ENCODE data around the gene PSAP. TPM values are rescaled to one million over a fixed set of nuclear protein-coding genes. Genes with fewer than 3 reads are reported as not detected.

The PSAP gene
- total RNA-seq, 1 experiment from 2014 or later, result 397 TPM

DNA sequence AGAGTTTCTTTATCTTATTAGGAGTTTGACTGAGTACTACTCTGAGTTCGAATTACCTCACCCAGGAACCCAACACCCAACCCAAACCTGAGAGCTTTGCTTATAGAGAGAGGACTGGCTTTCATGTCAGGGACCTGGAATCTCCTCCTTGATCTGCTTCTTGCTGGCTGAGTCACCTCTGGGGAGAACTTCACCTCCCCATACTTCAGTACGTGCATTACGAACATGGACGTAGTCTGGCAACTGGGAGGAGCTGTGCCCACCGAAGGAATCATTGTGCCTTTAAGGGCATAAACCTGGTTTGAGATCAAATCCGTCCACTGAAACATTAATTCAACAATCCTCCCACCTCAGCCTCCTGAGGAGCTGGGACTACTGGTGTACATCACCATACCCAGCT is 12.2 kb upstream of the PSAP start (continued):
- TF ChIP-seq, protein P1, sequence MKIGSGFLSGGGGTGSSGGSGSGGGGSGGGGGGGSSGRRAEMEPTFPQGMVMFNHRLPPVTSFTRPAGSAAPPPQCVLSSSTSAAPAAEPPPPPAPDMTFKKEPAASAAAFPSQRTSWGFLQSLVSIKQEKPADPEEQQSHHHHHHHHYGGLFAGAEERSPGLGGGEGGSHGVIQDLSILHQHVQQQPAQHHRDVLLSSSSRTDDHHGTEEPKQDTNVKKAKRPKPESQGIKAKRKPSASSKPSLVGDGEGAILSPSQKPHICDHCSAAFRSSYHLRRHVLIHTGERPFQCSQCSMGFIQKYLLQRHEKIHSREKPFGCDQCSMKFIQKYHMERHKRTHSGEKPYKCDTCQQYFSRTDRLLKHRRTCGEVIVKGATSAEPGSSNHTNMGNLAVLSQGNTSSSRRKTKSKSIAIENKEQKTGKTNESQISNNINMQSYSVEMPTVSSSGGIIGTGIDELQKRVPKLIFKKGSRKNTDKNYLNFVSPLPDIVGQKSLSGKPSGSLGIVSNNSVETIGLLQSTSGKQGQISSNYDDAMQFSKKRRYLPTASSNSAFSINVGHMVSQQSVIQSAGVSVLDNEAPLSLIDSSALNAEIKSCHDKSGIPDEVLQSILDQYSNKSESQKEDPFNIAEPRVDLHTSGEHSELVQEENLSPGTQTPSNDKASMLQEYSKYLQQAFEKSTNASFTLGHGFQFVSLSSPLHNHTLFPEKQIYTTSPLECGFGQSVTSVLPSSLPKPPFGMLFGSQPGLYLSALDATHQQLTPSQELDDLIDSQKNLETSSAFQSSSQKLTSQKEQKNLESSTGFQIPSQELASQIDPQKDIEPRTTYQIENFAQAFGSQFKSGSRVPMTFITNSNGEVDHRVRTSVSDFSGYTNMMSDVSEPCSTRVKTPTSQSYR (CRISPR knock-in tag; IDR thresholded peaks at IDR 0.05), result no peak

DNA sequence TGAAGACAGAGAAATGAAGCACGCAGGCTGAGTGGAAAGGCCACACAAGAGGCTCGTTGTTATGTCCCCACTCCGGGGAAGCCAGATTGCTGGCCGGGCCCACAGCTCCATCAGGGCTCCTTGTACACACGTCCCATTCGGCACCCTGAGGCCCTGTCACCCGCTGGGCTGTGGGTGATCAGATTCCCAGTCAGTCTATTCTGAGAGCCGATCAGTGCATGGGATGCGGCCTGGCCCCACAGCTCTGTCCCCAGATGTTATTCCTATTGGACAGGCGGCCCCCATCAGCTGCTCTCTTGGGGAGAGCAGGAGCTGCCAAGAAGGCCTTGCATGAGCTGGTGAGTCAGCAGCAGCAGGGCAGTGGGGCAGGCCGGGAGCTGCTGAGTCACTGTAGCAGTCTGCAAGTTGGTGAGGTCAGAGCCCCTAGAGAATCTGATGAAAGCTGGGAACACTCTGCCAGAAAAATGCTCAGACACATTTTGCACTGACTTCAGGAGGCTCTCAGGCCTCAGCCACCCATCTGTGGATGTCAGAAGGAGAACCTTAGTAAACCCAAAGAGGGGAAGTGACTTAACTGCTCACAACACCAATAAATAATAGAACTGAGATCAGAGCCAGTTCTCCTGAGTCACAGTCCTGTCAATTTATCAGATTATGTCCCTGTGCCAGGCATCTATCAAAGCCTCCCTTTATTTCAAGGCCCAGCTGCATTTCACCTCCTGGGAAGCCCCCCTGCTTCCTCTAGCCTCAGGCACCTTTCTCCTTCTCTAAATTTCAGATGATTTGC is 9.4 kb upstream of the PSAP start:
- Mint-ChIP-seq H3K9me3 (no peaks in the 10 kb centered on the region), H3K4me1 (peaks cover 14% of the 10 kb centered on the region), H3K27ac (peak overlapping the region; percentile 93; the same call in 1 of the 2 replicates), H3K4me3 (no peak overlapping the region), H3K27me3 (ENCODE audit: low read depth) (no peaks in the 10 kb centered on the region), H3K36me3 (no peaks in the 10 kb centered on the region)
- CTCF ChIA-PET, result interaction anchor here (1.0 to 2.5 kb wide), 3 partner anchors 9 to 36 kb away, joined by 4 to 16 read pairs (median 8); partner anchors contain the start of gene PSAP
- ATAC-seq (peak; percentile 95), DNase-seq (ENCODE audit: low spot score) (peak; percentile 71)
- POLR2A ChIA-PET, result interaction anchor here (1.6 kb wide), 1 partner anchor 10 kb away, joined by 12 read pairs; the partner anchor contains the start of gene PSAP
- TF ChIP-seq JUN (CRISPR knock-in tag; IDR thresholded peaks at IDR 0.05) (no peak), GABPB1 (CRISPR knock-in tag; IDR thresholded peaks at IDR 0.05) (peak; percentile 85), NFE2L1 (CRISPR knock-in tag; IDR thresholded peaks at IDR 0.05) (peak; percentile 82; the same call in 1 of the 2 replicates), ATF1 (CRISPR knock-in tag; IDR thresholded peaks at IDR 0.05) (no peak)
- TF ChIP-seq, protein P2, sequence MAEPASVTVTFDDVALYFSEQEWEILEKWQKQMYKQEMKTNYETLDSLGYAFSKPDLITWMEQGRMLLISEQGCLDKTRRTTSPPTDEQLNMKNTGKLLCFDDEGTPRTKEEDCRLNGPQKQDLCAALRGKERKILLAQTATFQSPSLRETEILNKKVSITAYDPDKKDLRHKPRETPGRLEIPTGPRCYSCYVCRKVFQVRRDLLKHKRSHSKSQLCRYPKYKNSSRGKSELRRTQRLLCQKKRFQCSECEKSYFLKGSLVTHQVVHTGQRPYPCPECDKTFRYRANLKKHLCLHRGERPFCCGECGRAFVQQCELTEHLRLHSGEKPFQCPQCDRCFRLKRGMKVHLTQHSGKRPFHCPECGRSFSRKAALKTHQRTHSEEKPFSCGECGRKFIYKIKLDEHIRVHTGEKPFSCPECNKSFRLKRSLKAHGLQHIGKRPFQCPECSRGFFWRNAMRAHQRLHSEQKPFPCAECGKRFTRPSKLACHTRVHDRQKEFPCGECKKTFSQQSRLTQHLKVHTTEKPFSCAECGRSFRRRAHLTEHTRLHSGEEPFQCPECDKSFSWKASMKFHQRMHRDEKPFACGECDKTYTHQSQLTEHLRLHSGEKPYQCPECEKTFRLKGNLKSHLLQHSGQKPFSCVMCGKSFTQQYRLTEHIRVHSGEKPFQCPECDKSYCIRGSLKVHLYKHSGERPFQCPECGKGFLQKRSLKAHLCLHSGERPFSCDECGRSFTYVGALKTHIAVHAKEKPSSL (CRISPR knock-in tag; conservative IDR thresholded peaks at IDR 0.05), result no peak

DNA sequence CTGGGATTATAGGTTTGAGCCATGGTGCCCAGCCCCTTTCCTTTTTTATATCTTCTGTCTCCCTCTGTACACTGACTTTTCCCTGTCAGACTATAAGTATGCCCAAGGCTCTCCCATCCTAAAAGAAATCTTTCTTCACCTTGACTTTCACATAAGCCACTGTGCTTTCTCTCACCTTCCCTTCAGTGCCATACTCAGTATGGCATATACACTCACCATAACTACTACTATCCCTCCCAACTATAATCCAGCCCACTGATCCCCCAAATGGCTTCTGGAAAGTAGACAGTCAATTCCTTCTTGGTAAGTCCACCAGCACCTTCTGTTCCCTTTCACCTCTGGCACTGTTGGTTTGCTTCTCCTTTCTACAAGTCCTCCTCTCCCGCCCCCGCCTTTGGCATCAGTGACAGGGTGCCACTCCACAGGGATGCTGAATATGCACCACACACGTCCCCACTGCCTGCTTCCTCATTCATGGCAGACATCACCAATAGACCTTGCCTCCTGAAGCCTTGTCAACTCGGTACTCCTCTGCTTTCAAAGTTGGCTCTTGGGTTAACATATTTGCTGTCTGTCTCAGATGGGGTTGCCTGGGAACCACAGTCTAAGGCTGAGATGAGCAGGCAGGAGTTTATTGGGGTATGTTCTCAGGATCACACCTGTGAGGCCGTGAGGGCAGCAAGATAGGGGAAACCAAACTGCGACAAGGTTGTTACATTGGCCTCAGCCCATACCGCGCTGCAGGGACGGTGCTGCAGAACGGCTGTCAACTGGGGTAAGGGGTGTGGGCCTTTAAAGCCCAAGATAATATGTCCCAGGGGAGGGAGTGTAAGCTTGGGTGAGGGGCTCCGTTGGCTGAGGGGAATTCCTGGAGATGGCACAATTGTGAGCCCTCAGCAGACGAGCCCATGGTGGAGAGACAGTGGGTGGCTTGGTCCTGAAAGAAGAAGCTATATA is 7.2 kb upstream of the PSAP start:
- ChIA-PET CTCF (interaction anchor here (0.7 kb wide), 1 partner anchor 208 kb away, joined by 3 read pairs; no protein-coding TSS in a partner anchor), POLR2A (no interaction called here)
- Mint-ChIP-seq H3K36me3 (no peaks in the 10 kb centered on the region), H3K27me3 (ENCODE audit: low read depth) (no peaks in the 10 kb centered on the region), H3K27ac (no peak overlapping the region), H3K9me3 (no peaks in the 10 kb centered on the region), H3K4me1 (peaks cover 11% of the 10 kb centered on the region), H3K4me3 (no peak overlapping the region)
- TF ChIP-seq NR2C2 (CRISPR knock-in tag; IDR thresholded peaks at IDR 0.05) (no peak), TCF7 (CRISPR knock-in tag; IDR thresholded peaks at IDR 0.05; ENCODE audit: low read depth) (no peak), GTF2I (CRISPR knock-in tag; conservative IDR thresholded peaks at IDR 0.05) (no peak), NFE2L1 (CRISPR knock-in tag; IDR thresholded peaks at IDR 0.05) (no peak), TEAD1 (CRISPR knock-in tag; IDR thresholded peaks at IDR 0.05) (no peak), FOXP1 (CRISPR knock-in tag; IDR thresholded peaks at IDR 0.05; ENCODE audit: borderline replicate concordance) (no peak), RELA (CRISPR knock-in tag; IDR thresholded peaks at IDR 0.05; ENCODE audit: borderline replicate concordance) (no peak), JUN (CRISPR knock-in tag; IDR thresholded peaks at IDR 0.05) (no peak)
- TF ChIP-seq, protein P3, sequence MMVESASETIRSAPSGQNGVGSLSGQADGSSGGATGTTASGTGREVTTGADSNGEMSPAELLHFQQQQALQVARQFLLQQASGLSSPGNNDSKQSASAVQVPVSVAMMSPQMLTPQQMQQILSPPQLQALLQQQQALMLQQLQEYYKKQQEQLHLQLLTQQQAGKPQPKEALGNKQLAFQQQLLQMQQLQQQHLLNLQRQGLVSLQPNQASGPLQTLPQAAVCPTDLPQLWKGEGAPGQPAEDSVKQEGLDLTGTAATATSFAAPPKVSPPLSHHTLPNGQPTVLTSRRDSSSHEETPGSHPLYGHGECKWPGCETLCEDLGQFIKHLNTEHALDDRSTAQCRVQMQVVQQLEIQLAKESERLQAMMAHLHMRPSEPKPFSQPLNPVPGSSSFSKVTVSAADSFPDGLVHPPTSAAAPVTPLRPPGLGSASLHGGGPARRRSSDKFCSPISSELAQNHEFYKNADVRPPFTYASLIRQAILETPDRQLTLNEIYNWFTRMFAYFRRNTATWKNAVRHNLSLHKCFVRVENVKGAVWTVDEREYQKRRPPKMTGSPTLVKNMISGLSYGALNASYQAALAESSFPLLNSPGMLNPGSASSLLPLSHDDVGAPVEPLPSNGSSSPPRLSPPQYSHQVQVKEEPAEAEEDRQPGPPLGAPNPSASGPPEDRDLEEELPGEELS (CRISPR knock-in tag; IDR thresholded peaks at IDR 0.05), result no peak
- TF ChIP-seq, protein P4, sequence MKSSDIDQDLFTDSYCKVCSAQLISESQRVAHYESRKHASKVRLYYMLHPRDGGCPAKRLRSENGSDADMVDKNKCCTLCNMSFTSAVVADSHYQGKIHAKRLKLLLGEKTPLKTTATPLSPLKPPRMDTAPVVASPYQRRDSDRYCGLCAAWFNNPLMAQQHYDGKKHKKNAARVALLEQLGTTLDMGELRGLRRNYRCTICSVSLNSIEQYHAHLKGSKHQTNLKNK (CRISPR knock-in tag; IDR thresholded peaks at IDR 0.05), result no peak
- TF ChIP-seq, protein P5, sequence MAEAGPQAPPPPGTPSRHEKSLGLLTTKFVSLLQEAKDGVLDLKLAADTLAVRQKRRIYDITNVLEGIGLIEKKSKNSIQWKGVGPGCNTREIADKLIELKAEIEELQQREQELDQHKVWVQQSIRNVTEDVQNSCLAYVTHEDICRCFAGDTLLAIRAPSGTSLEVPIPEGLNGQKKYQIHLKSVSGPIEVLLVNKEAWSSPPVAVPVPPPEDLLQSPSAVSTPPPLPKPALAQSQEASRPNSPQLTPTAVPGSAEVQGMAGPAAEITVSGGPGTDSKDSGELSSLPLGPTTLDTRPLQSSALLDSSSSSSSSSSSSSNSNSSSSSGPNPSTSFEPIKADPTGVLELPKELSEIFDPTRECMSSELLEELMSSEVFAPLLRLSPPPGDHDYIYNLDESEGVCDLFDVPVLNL (CRISPR knock-in tag; IDR thresholded peaks at IDR 0.05; ENCODE audit: borderline replicate concordance, low read depth), result no peak
- ATAC-seq (no peak), DNase-seq (ENCODE audit: low spot score) (no peak)
